GM12874 (cell line): ENCODE results near the gene EFNB2.

ENCODE experiments used
- CTCF ChIP-seq: IDR thresholded peaks from 2 replicates; pipeline ENCODE4 v1.5.1; 2011; ENCODE audit warnings: low read depth, mild to moderate bottlenecking, control low read depth, low read length, moderate library complexity; ENCODE audit not compliant: insufficient read depth

The EFNB2 gene

GRCh38 chr13:106569233-106570095, 34.0 kb upstream of the EFNB2 start:
- no peak for TF ChIP-seq CTCF

GRCh38 chr13:106568299-106569003, 33.0 kb upstream of the EFNB2 start:
- no peak for TF ChIP-seq CTCF

- TF ChIP-seq CTCF = no peak
Observed at GRCh38 chr13:106567474-106568298, 32.2 kb upstream of the EFNB2 start, which contains the start of gene ARGLU1. ARGLU1 (minus strand) TSS chr13:106568137; CDS start chr13:106567919, 218 bp downstream.

GRCh38 chr13:106566641-106567473, 31.4 kb upstream of the EFNB2 start:
- TF ChIP-seq CTCF = no peak

- no peak for TF ChIP-seq CTCF
Observed at GRCh38 chr13:106565127-106565775, 29.8 kb upstream of the EFNB2 start.

GRCh38 chr13:106562301-106562700, 26.8 kb upstream of the EFNB2 start:
- no peak for TF ChIP-seq CTCF
